Measurements from ENCODE around the gene DSC3. TPM values are rescaled to one million over a fixed set of nuclear protein-coding genes. Genes with fewer than 3 reads are reported as not detected.
A peak's percentile ranks its signal among the peaks of the same experiment; 100 is the strongest.

Gene DSC3
- polyA plus RNA-seq: not detected

DNA sequence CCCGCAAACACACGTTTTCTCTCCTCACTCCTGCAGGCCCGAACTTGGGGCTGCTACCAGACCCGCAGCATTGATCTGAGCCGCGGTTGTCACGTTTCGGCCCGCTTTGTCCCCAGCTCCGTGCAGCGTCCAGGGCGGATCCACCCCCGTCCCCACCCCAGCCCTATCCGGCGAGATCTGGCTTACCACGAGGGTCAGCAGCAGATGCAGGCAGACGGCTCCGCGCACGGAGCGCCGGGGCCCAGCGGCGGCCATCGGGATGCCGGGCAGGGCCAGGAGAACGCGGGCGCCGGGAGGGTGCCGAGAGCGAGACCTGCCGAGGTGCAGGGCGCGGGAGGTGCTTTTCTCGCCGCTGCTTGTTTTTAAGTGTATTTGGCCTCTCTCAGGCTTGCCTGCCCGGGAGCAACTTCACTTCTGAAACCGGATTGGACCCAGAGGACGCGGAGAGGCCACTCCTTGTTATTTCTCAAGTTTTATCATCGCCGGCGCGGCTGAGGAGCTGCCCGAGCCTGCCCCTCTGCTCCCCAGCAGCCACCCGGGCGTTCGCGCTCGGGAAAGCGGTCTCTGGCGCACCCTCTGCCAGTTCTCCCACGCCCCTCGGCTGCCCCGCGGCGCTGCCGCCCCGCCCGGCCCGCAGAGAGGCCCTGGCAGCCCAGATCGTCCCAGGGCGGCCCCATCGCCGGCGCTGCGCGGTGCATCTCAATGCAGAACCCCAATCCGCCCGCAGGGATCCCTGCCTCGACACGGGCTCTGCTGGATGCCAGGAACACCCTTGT, at the start of gene DSC3:
Gene DSC3, minus strand, starts transcription at position 337 of the 776 bp plus-strand sequence. Its CDS starts 82 bp downstream, at position 255.
- Mint-ChIP-seq H3K36me3 (peaks cover 0 to 5% (median 4%) of the 10 kb centered on the region in 3 donors), H3K27ac (no peak within 1 kb of the TSS), H3K27me3 (ENCODE audit: low read depth in 3 of 3) (peaks cover 7 to 22% (median 21%) of the 10 kb centered on the region in 3 donors), H3K9me3 (peaks cover 8 to 47% (median 23%) of the 10 kb centered on the region in 6 donors), H3K4me1 (no peaks in the 10 kb centered on the region), H3K4me3 (peak within 1 kb of the TSS in 1 of 5 donors; percentile 39)
- no peak for DNase-seq

DNA sequence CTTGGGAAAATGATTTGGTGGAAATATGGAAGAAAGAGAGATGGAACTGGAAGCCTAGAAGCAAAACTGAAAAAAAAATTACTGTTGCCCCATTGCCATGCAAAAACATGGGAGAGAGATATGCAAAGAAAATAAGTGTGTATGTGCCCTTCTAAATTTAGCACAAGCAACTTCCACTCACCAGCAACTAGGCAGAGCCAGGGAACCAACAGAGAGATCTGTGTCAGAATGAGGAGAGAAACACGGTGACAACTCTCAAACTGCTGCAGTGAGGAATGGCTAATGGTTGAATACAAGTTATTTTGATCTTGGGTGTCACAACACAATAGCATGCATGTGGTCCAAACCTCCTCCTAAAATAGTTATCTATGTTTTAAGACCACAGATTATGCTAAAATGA, 48.8 kb upstream of the DSC3 start:
- Mint-ChIP-seq H3K36me3 (no peaks in the 10 kb centered on the region), H3K27me3 (ENCODE audit: low read depth in 3 of 3) (peaks cover 0 to 2% (median 2%) of the 10 kb centered on the region in 3 donors), H3K4me3 (no peak overlapping the region), H3K4me1 (no peaks in the 10 kb centered on the region), H3K27ac (no peak overlapping the region), H3K9me3 (peaks cover 1 to 12% (median 8%) of the 10 kb centered on the region in 6 donors)
- DNase-seq: no peak

DNA sequence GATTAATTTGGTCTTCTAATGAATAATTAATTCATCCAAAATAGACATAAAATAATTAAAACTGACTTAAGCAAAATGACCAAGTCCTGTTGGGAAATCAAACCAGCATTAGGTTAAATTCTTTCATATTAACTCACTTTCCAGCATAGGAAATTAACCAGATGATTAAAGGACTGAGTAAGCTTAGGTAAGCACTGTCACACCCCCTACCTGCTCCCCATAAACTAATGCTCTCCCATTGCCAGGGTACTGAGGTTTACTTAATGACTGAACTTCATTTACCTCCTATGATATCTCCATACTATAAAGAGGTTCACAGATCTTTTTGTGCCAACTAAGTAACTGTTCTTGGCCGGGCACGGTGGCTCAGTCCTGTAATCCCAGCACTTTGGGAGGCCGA, 46.0 kb upstream of the DSC3 start:
- Mint-ChIP-seq H3K4me1 (no peaks in the 10 kb centered on the region), H3K27me3 (ENCODE audit: low read depth in 3 of 3) (peaks cover 0 to 2% (median 0%) of the 10 kb centered on the region in 3 donors), H3K4me3 (no peak overlapping the region), H3K36me3 (no peaks in the 10 kb centered on the region), H3K27ac (no peak overlapping the region), H3K9me3 (peaks cover 0 to 12% (median 5%) of the 10 kb centered on the region in 6 donors)
- DNase-seq: no peak

- Mint-ChIP-seq H3K4me3 (no peak overlapping the region), H3K4me1 (no peaks in the 10 kb centered on the region)
Observed at GRCh38 chr18:31079973-31080372, 37.4 kb upstream of the DSC3 start.

GRCh38 chr18:31077878-31078277, 35.3 kb upstream of the DSC3 start:
- peaks cover 0 to 7% (median 0%) of the 10 kb centered on the region in 3 donors for H3K27me3 Mint-ChIP-seq (ENCODE audit: low read depth in 3 of 3)
- no peak for DNase-seq
- no peak overlapping the region for H3K4me3 Mint-ChIP-seq
- H3K4me1 Mint-ChIP-seq: no peaks in the 10 kb centered on the region
- H3K9me3 Mint-ChIP-seq: peaks cover 5 to 18% (median 9%) of the 10 kb centered on the region in 6 donors
- no peak overlapping the region for H3K27ac Mint-ChIP-seq
- H3K36me3 Mint-ChIP-seq: no peaks in the 10 kb centered on the region

More at GRCh38 chr18:31079973-31080372, 37.4 kb upstream of the DSC3 start:
- H3K9me3 Mint-ChIP-seq: peaks cover 0 to 17% (median 6%) of the 10 kb centered on the region in 6 donors
- H3K27me3 Mint-ChIP-seq (ENCODE audit: low read depth in 3 of 3): peaks cover 0 to 7% (median 0%) of the 10 kb centered on the region in 3 donors
- no peaks in the 10 kb centered on the region for H3K36me3 Mint-ChIP-seq
- H3K27ac Mint-ChIP-seq: no peak overlapping the region
- no peak for DNase-seq

- peaks cover 5 to 21% (median 10%) of the 10 kb centered on the region in 6 donors for H3K9me3 Mint-ChIP-seq
- H3K36me3 Mint-ChIP-seq: no peaks in the 10 kb centered on the region
Observed at GRCh38 chr18:31072175-31072574, 29.6 kb upstream of the DSC3 start.

GRCh38 chr18:31070206-31070605, 27.7 kb upstream of the DSC3 start:
- Mint-ChIP-seq H3K4me3 (no peak overlapping the region), H3K36me3 (no peaks in the 10 kb centered on the region), H3K27ac (no peak overlapping the region), H3K4me1 (no peaks in the 10 kb centered on the region), H3K9me3 (peaks cover 8 to 13% (median 9%) of the 10 kb centered on the region in 6 donors), H3K27me3 (ENCODE audit: low read depth in 3 of 3) (peaks cover 0 to 2% (median 0%) of the 10 kb centered on the region in 3 donors)
- no peak for DNase-seq

More at GRCh38 chr18:31072175-31072574, 29.6 kb upstream of the DSC3 start:
- H3K27me3 Mint-ChIP-seq (ENCODE audit: low read depth in 3 of 3): peaks cover 0 to 2% (median 0%) of the 10 kb centered on the region in 3 donors
- H3K4me3 Mint-ChIP-seq: no peak overlapping the region
- DNase-seq: no peak
- no peak overlapping the region for H3K27ac Mint-ChIP-seq
- H3K4me1 Mint-ChIP-seq: no peaks in the 10 kb centered on the region

GRCh38 chr18:31066266-31066665, 23.7 kb upstream of the DSC3 start:
- no peak for DNase-seq
- no peak overlapping the region for H3K4me3 Mint-ChIP-seq
- peaks cover 2 to 22% (median 5%) of the 10 kb centered on the region in 6 donors for H3K9me3 Mint-ChIP-seq
- H3K4me1 Mint-ChIP-seq: no peaks in the 10 kb centered on the region
- H3K36me3 Mint-ChIP-seq: no peaks in the 10 kb centered on the region
- peaks cover 0 to 2% (median 0%) of the 10 kb centered on the region in 3 donors for H3K27me3 Mint-ChIP-seq (ENCODE audit: low read depth in 3 of 3)
- H3K27ac Mint-ChIP-seq: no peak overlapping the region

- no peaks in the 10 kb centered on the region for H3K36me3 Mint-ChIP-seq
- DNase-seq: no peak
- no peak overlapping the region for H3K4me3 Mint-ChIP-seq
- peaks cover 0 to 2% (median 0%) of the 10 kb centered on the region in 3 donors for H3K27me3 Mint-ChIP-seq (ENCODE audit: low read depth in 3 of 3)
- H3K27ac Mint-ChIP-seq: no peak overlapping the region
- peaks cover 2 to 25% (median 7%) of the 10 kb centered on the region in 6 donors for H3K9me3 Mint-ChIP-seq
- H3K4me1 Mint-ChIP-seq: no peaks in the 10 kb centered on the region
Observed at GRCh38 chr18:31065036-31065773, 22.7 kb upstream of the DSC3 start.

GRCh38 chr18:31064130-31064529, 21.6 kb upstream of the DSC3 start:
- peaks cover 3 to 20% (median 7%) of the 10 kb centered on the region in 6 donors for H3K9me3 Mint-ChIP-seq
- H3K4me1 Mint-ChIP-seq: no peaks in the 10 kb centered on the region
- H3K36me3 Mint-ChIP-seq: no peaks in the 10 kb centered on the region
- no peak overlapping the region for H3K4me3 Mint-ChIP-seq
- peaks cover 0 to 2% (median 0%) of the 10 kb centered on the region in 3 donors for H3K27me3 Mint-ChIP-seq (ENCODE audit: low read depth in 3 of 3)
- no peak overlapping the region for H3K27ac Mint-ChIP-seq
- DNase-seq: no peak

DNA sequence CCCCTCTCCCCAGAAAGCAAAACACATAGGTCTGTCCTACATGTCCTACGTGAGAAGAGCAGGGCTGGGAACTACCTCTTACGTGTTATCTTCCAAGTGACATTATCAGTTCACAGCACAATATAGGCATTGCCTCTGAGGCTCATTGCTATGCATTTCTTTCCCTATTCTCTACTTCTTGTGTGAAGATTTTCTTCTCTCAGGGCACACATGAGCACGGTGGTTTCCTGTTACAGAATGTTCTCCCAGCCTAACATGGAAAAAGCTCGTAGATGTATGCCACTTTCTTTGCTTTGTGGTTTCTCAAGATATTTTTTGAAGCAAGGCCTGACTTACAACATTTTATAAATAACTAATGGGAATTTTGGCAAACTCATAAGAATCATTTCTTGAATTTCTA, 19.4 kb upstream of the DSC3 start:
- Mint-ChIP-seq H3K4me1 (no peaks in the 10 kb centered on the region), H3K36me3 (no peaks in the 10 kb centered on the region), H3K4me3 (no peak overlapping the region), H3K9me3 (peaks cover 0 to 25% (median 7%) of the 10 kb centered on the region in 6 donors), H3K27me3 (ENCODE audit: low read depth in 3 of 3) (no peaks in the 10 kb centered on the region), H3K27ac (no peak overlapping the region)
- no peak for DNase-seq

- peaks cover 3 to 17% (median 6%) of the 10 kb centered on the region in 6 donors for H3K9me3 Mint-ChIP-seq
- no peak overlapping the region for H3K27ac Mint-ChIP-seq
- H3K4me1 Mint-ChIP-seq: no peaks in the 10 kb centered on the region
- DNase-seq: no peak
- no peaks in the 10 kb centered on the region for H3K36me3 Mint-ChIP-seq
- H3K4me3 Mint-ChIP-seq: no peak overlapping the region
- H3K27me3 Mint-ChIP-seq (ENCODE audit: low read depth in 3 of 3): no peaks in the 10 kb centered on the region
Observed at GRCh38 chr18:31058897-31059296, 16.4 kb upstream of the DSC3 start.

DNA sequence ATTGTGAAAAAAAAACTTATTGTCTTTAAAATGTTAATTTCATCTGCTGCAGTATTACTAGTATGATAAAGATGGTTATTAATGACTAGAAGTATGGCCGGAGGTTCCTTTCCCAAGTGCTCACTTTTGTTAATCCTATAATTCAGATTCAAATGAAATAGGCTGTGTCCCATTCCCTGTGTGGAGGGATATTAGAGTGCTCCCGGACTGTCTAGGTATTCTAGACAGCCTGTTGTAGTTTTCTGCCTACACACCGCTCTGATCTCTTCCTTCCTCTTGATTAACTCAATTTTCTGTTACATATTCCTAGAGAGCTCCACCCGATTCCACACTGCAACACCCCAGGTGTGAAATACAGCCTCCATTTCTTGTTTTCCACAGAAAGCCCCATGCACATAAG, 15.4 kb upstream of the DSC3 start:
- Mint-ChIP-seq H3K27ac (no peak overlapping the region), H3K27me3 (ENCODE audit: low read depth in 3 of 3) (no peaks in the 10 kb centered on the region), H3K9me3 (peaks cover 3 to 19% (median 6%) of the 10 kb centered on the region in 6 donors), H3K4me3 (no peak overlapping the region), H3K36me3 (no peaks in the 10 kb centered on the region), H3K4me1 (no peaks in the 10 kb centered on the region)
- no peak for DNase-seq

DNA sequence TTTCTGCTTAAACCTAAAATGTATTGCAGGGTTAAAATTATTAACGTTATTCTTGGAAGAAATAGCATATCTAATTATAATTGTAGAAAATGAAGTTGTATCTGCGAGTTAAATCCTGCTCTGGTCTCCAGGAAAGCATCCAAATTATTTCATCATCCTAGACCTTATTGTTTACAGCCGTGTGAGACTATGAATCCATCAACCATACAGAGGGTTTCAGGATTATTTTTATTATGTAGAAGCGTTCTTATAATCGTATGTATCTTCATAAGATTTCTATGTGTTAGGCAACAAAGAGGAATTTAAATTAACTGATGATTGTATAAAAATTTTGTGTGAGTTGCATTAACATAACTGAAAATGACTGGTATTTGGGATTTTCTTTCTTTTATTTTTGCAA, 14.5 kb upstream of the DSC3 start:
- H3K36me3 Mint-ChIP-seq: no peaks in the 10 kb centered on the region
- no peak overlapping the region for H3K4me3 Mint-ChIP-seq
- H3K27me3 Mint-ChIP-seq (ENCODE audit: low read depth in 3 of 3): no peaks in the 10 kb centered on the region
- peaks cover 6 to 27% (median 8%) of the 10 kb centered on the region in 6 donors for H3K9me3 Mint-ChIP-seq
- H3K4me1 Mint-ChIP-seq: no peaks in the 10 kb centered on the region
- DNase-seq: no peak
- H3K27ac Mint-ChIP-seq: no peak overlapping the region

All from immature natural killer cell (primary cell).